Femur (tissue), 1 donor: ENCODE results near the gene RAB7A.
"Not testable (repeated sequence)": the region's sequence is repeated elsewhere in the genome, so short reads cannot be mapped to it uniquely, and the experiment has no call there.

Source experiments
- DNase-seq: peaks from one replicate; pipeline ENCODE4 v3.0.0-alpha.2; 2017

The RAB7A gene

GRCh38 chr3:128760881-128761280, 34.9 kb downstream of the RAB7A start:
- no peak for DNase-seq

GRCh38 chr3:128761392-128761791, 35.4 kb downstream of the RAB7A start:
- no peak for DNase-seq

GRCh38 chr3:128763967-128764366, 38.0 kb downstream of the RAB7A start:
- peak; percentile 27 for DNase-seq

GRCh38 chr3:128764863-128765262, 38.9 kb downstream of the RAB7A start:
- DNase-seq, result no peak

GRCh38 chr3:128767094-128767750, 41.2 kb downstream of the RAB7A start:
- no peak for DNase-seq

GRCh38 chr3:128768471-128768870, 42.5 kb downstream of the RAB7A start:
- DNase-seq, result no peak

GRCh38 chr3:128770387-128770786, 44.4 kb downstream of the RAB7A start:
- no peak for DNase-seq

- DNase-seq, result not testable (repeated sequence)
Observed at GRCh38 chr3:128773189-128773588, 47.2 kb downstream of the RAB7A start.

- DNase-seq, result not testable (repeated sequence)
Observed at GRCh38 chr3:128773592-128773991, 47.6 kb downstream of the RAB7A start.

GRCh38 chr3:128775241-128775640, 49.3 kb downstream of the RAB7A start:
- DNase-seq, result no peak

- DNase-seq, result no peak
Observed at GRCh38 chr3:128775906-128776542, 50.0 kb downstream of the RAB7A start.

- DNase-seq, result no peak
Observed at GRCh38 chr3:128780101-128780837, 54.3 kb downstream of the RAB7A start.

GRCh38 chr3:128781164-128781563, 55.2 kb downstream of the RAB7A start:
- no peak for DNase-seq

- no peak for DNase-seq
Observed at GRCh38 chr3:128782282-128783146, 56.5 kb downstream of the RAB7A start.

- DNase-seq, result no peak
Observed at GRCh38 chr3:128783774-128784173, 57.8 kb downstream of the RAB7A start.

GRCh38 chr3:128784232-128784631, 58.2 kb downstream of the RAB7A start:
- peak; percentile 40 for DNase-seq

GRCh38 chr3:128784843-128785242, 58.9 kb downstream of the RAB7A start:
- DNase-seq, result no peak

- DNase-seq, result no peak
Observed at GRCh38 chr3:128786434-128787020, 60.5 kb downstream of the RAB7A start.

- DNase-seq, result no peak
Observed at GRCh38 chr3:128787256-128788253, 61.6 kb downstream of the RAB7A start.

- no peak for DNase-seq
Observed at GRCh38 chr3:128788268-128788869, 62.4 kb downstream of the RAB7A start.
